HG02943 (cell line): Measurements from ENCODE around the gene OSBPL9.
"Not testable (repeated sequence)": the region's sequence is repeated elsewhere in the genome, so short reads cannot be mapped to it uniquely, and the experiment has no call there.

Source experiments
- ATAC-seq: cut with Tn5 transposase; IDR thresholded peaks from one replicate; pipeline ENCODE4 v1.9.1; 2021; ENCODE audit warnings: mild to moderate bottlenecking, low read depth, moderate library complexity; ENCODE audit not compliant: unreplicated experiment

OSBPL9 gene

DNA sequence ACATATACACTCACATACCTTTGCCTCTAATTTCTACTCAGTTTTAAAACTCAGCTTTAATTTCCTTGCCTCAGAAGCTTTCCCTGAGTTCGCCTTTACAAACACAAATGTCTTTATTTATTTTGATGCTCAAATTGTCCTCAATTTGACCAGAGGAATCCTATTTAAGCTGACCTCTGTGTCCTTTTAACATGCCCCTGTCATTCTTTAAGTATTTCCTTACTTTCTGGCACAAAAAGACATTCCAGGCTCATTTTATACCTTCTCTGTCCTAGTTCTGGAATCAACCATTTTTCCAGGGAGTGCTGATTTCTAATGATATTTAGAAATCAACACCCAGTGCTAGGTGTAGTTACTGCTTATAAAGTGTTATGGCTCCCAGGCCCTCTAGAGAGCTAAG is 82.5 kb downstream of the OSBPL9 start:
- no peak for ATAC-seq

DNA sequence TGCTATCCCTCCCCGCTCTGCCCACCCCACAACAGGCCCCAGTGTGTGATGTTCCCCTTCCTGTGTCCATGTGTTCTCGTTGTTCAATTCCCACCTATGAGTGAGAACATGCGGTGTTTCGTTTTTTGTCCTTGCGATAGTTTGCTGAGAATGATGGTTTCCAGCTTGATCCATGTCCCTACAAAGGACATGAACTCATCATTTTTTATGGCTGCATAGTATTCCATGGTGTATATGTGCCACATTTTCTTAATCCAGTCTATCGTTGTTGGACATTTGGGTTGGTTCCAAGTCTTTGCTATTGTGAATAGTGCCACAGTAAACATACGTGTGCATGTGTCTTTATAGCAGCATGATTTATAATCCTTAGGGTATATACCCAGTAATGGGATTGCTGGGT is 84.9 kb downstream of the OSBPL9 start:
- not testable (repeated sequence) for ATAC-seq

DNA sequence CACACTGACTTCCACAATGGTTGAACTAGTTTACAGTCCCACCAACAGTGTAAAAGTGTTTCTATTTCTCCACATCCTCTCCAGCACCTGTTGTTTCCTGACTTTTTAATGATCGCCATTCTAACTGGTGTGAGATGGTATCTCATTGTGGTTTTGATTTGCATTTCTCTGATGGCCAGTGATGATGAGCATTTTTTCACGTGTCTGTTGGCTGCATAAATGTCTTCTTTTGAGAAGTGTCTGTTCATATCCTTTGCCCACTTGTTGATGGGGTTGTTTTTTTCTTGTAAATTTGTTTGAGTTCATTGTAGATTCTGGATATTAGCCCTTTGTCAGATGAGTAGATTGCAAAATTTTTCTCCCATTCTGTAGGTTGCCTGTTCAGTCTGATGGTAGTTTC is 85.3 kb downstream of the OSBPL9 start:
- ATAC-seq = not testable (repeated sequence)

DNA sequence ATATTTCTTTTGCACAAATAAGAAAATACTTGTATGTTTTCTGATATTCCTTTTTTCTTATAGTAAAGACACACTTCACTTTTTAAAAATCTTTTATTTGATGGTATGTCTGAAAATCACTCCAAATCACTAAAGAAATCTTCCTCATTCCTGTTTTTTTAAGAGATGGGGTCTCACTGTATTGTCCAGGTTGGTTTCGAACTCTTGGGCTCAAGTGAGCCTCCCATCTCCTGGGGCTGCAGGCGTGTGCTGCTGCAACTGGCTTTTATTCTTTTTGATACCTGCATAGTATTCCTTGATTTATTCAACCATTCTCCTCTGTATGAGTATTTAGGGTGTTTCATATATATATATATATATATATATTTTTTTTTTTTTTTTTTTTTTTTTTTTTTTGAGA is 88.1 kb downstream of the OSBPL9 start:
- ATAC-seq = no peak

DNA sequence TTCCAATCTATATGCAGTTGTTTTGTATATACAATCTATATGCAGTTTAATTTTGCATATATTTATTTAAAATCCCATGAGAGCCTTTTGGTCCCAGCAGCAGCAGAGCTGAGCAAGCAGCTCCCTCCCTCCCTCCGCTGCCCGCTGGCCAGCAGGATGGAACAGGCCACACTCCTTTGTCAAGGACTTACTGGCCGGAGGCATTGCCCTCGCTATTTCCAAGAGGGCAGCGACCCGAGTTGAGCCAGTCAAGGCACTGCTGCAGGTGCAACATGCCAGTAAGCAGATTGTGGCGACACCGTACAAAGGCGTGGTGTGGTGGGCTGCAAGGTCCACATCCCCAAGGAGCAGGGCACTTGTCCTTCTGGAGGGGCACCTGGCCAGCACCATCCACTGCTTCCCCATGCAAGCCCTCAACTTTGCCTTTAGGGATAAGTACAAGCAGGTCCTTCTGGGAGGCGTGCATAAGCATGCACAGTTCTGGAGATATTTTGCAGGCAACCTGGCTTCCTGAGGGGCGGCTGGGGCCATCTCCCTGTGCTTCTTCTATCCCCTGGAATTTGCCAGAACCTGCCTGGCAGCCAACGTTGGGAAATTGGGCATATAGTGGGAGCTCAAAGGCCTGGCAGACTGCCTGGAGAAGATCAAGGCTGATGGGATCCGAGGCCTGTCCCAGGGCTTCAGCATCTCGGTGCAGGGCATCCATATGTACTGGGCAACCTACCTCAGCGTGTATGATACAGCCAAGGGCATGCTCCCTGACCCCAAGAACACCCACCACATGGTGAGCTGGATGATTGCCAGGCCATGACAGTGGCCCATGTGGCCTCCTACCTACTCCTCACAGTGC is 92.2 kb downstream of the OSBPL9 start:
- ATAC-seq = no peak

DNA sequence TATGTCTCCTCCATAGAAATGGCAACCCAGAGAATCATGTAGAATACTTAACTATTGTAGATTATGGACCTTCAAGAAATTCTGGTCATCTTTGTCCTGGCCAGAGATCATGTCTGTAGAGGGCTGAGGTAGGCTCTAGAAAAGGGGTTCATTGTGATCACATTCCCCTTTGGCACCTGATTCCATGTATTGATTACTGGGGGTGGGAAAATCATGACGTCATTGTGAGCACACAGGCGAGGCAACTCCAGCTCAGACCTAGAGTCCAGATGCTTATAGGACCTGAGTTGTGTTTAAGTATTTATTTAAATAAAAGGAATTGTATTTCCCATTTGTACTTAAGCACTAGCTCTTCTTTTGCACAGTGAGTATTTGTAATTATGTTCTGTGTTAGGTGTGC is 93.1 kb downstream of the OSBPL9 start:
- no peak for ATAC-seq

DNA sequence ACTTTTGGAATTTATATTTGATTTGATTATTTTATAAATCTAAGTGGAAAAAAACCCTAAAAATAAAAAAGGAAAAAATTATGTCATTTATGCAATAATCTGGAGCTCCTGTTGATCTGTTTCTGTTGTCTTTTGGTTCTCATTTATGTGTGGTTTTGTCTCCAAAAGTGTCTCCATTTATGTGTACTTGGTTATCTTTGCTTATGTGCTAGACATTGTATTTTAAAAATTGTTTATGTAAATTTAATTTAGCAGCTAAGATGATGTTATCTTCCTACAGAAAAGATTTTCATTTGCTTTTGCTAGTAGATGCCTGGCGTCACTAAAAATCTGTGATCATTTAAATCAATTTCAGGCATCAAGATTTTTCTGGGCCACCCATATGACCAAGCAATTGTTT is 95.7 kb downstream of the OSBPL9 start:
- no peak for ATAC-seq

DNA sequence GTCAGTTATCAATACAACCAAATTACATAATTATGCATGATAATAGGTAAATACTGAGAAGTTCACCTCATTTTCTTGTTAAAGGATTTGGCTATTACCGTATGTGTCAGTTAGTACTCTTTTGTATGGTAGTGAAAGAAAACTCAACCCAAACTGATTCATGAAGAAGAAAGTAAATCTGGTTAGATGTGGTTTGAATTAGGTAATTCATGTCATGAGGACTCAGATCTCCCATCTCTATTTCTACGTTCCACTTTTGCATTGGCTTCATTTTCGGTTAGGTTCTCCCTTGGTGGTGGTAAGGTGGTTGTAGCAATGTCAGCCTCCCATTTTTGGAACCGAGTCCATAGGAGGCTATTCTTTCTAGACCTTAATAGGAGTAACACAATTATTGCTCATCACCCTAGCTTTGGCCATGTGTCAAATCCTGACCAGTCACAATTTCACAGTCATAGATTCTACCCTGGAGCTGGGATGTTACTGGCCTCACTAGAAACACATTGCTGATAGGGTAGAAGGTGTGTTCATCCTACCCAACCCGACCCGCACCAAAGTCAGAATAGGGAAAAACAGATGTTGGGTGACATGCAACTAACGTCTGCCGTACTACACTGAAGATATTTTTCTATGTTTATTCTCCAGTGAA is 97.6 kb downstream of the OSBPL9 start:
- ATAC-seq = no peak

DNA sequence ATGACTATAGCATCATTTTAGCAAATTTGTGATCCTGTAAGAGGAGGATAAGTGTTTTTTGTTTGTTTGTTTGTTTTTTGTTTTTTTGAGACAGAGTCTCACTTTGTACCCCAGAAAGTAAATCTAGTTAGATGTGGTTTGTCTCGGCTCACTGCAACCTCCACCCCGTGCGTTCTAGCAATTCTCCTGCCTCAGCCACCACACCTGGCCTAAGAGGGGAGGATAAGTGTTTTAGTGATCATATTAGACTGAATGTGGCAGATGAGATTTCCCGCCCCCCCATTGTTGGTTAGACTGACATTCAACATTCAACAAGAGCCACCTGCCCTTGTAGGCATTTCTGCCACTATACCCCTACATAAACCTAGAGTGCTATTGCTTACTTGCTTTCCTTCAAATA is 98.5 kb downstream of the OSBPL9 start:
- ATAC-seq = no peak

DNA sequence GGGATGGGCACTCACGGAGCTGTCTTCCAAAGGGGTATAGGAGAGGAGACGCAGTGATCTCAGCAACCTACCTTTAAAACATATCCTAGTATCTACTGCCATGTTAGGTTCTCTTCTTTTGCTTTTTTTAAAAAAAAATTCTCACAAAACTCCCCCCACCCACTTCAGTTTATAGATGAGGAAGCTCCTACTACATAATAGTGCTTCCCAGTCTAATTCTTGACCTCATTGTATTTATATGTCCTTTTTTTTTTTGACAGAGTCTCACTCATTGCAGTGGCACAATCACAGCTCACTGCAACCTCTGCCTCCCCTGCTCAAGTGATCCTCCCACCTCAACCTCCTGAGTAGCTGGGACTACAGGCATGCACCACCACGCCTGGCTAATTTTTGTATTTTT is 99.9 kb downstream of the OSBPL9 start:
- no peak for ATAC-seq

DNA sequence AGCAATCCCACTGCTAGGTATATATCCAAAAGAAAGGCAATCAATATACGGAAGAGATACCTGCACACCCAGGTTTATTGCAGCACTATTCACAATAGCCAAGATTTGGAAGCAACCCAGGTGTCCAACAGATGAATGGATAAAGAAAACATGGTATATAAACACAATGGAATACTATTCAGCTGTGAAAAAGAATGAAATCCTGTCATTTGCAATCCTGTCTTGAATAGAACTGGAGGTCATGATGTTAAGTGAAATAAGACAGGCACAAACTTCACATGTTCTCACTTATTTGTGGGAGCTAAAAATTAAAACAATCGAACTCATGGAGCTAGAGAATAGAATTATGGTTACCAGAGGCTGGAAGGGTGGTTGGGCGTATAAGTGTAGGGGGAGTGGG is 101.0 kb downstream of the OSBPL9 start:
- ATAC-seq = no peak

DNA sequence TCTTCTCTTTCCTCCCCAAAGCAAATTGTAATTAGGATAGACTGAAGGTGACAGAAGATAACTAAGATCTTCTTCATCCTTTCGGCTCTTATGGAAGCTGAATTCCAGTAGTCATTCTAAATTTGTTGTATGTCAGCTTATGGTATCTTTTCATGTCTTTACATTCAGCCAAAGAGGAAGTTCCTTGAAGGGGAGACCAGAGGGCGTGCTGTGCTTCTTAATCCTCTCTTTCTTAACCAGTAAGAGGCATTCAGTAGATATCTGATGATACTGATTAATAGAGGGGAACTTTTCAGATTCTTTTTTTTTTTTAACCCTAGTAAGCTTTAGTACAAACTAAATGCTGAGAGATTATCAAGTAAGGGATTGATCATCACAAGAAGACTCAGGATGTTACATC is 102.3 kb downstream of the OSBPL9 start:
- ATAC-seq = no peak

DNA sequence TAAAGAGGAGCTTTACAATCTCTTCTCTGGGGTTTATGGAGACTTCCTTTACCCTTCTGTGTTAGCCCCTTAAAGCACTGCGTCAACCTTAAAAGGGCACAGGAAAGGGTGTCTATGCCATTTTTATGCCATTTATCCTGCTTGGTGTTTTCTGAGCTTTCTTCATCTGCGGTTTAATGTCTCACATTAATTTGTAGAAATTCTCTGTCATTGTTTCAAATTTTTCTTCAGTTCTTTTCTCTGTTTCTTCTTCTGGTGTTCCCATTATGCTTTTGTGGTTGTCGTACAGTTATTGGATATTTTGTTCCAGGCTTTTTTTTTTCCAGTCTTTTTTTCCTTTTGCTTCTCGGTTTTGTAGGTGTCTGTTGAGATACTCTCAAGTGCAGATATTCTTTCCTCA is 107.9 kb downstream of the OSBPL9 start:
- no peak for ATAC-seq

DNA sequence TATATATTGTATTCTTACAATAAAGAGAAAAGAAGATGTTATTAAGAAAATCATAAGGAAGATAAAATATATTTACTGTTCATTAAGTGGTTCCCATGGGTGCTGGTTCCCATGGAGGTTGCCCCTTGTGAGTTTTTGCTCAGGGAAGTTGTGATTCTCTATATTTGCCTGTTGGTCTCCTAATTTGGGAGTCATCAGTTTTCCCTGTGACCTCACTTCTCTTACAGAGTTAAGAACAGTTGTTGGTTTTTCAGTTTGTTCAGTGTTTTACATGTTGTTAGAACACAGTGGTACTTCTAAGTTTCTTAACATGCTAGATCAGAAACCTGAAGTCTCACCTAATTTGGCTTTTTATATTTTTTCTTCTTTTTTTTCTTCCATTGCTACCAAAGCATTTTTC is 109.2 kb downstream of the OSBPL9 start:
- no peak for ATAC-seq

DNA sequence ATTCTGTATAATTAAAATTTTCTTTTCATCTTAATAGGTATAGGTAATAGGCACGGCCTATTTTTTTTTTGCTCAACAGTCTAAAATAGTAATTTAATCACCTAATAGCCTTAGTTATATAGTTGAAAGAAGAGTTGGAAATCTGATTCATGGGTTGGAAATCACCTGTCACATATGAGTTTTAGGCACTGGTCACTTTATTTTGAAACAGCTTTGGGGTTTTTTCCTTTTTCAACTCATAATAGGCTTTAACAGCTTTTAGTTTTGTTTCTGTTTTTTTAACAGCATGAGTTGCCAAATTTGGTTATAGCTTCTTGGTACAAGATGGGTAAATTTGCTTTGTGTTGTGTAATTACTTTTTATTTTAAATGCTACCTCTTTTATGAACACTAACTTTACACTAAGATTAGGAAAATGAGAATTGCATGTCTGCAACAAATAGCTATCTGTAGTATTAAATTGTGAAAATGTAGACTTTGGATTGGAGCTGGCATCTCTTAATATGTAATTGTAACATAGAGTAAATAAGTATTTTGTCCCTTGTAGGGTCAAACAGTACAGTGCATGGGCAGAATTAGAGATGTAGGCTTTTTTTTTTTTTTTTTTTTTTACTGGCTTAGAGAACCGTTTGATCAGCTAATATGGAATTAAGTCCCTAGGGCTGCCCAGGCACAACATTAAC is 109.8 kb downstream of the OSBPL9 start:
- ATAC-seq = no peak

DNA sequence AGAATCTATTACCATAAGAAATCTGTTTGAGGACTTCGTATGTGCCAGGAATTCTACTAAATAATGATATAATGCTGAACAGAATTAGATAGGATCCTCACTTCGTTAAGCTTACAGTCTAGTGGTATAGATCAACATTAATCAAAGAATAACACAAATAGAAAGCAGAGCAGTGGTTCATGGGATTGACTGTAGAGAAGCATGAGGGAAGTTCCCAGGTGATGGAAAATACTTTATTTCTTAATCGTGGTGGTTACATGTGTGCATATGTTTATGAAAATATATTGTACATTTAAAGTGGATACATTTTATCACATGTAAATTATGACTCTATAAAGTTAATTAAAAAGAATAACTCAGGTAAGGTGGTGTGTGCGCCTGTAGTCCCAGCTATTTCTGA is 110.5 kb downstream of the OSBPL9 start:
- no peak for ATAC-seq

DNA sequence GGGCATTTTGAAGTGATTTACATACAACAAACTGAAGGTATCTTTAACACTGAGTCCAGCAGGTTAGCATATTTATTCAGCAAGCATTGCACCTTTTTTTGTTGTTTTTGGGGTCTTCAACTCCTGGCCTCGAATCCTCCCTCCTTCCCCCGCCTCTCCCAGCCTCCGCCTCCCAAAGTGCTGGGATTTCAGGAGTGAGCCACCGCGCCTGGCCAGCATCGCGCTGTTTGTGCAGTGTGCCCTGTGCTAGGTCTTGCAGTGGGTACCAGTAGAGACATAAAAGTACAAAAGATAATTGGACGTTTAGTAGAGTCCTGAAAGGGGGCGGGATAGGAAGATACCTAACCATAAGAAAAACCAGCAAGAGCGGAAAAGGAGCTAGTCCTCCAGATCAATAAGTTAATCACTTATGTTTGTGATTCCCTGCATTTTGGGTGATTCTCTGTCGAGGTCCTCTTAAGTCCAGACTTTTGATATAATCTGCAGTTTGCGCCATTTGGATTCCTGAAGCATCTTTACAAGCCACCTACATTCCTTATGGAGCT is 111.8 kb downstream of the OSBPL9 start:
- ATAC-seq = no peak

DNA sequence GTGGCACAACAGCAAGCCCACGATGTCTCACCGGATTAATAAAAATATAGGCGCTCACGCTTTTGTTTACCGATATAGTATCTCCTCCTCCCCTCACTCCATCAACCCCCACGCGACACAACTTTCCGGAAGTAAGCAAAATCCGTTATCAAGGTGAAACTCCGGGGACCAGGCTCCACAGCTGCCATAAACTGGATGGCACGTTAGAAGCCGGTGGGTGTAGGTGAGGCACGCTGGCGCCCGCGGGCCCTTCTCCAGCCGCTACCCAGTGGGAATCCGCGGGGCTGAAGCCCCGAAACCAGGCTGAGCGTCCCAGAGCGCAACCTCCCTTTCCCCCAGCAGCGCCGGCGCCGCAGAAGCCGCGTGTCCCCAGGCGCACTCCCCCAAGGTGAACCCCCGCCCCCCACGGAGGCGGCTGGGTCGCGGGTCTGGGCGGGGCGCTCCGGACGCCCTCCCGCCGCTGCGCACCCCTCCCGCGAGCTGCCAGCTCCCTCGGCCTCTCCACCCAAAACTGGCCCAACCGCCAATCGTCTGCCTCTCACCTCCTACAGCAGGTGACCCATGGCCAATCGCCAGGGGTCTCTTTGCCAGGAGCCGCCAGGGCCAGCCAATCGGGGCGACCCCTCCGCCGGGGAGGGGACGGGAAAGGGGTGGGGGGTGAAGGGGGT is 112.4 kb downstream of the OSBPL9 start:
- ATAC-seq = peak; percentile 91

DNA sequence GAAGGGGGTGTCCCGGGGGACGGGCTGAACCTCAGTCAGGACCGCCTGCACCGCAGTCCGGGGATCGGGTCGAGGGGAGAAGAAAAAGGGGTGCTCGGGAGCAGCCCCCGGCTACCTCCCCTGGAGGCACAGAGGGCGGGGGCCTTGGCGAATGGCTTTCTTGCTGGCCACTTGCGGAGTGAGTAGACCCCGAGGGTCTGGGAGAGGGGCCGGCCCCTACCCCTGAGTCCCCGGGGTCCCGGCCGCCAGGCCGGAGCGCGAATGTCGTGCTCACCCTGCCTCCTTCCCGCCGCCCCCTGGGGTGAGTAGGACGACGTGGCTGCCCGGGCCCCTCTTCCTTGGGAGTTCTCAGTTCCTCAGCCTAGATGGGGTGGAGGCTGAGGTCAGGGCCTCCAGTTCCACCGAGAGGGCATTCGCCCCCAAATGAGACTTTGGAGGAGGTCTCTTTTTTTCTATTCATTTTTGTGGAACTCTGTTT is 113.0 kb downstream of the OSBPL9 start:
- ATAC-seq = peak; percentile 30

DNA sequence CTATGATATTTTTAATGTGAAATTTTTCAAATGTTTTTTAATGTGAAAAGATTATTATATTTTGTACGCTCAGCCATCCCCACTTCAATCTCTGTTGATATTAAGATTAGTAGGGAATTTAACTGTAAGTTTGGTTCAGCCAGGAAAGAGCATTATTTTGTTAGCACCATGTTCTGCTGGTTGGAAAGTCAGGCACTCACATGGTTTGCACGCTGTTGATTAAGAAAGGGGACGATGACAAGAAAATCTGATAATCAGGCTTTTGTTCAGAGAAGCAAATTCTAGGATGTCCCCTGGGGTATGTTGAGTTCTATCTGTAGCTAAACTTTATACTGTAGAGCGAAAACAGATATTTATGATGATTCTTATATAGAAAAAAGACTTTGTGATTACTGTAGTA is 115.1 kb downstream of the OSBPL9 start:
- ATAC-seq = no peak
